GM06990 (cell line): ENCODE results near the gene HELZ2.
"Not testable (repeated sequence)": the region's sequence is repeated elsewhere in the genome, so short reads cannot be mapped to it uniquely, and the experiment has no call there.

Experiments
- DNase-seq: peaks from one replicate; pipeline ENCODE4 v3.0.0-alpha.2; 2011; ENCODE audit not compliant: insufficient read length; ENCODE audit errors: extremely low read depth
- H3K27me3 ChIP-seq: replicated peaks from 2 replicates; pipeline ENCODE4 v1.6.0; 2011; ENCODE audit warnings: low read length; ENCODE audit not compliant: control insufficient read depth, insufficient read depth
- H3K36me3 ChIP-seq: 2 replicates; pipeline ENCODE4 v1.5.1; 2011; ENCODE audit warnings: low read length; ENCODE audit not compliant: control insufficient read depth, insufficient read depth
- H3K4me3 ChIP-seq: replicated peaks from 2 replicates; pipeline ENCODE4 v1.5.1; 2011; ENCODE audit warnings: low read depth, mild to moderate bottlenecking, control low read depth, low read length
- CTCF ChIP-seq: IDR thresholded peaks from 2 replicates; pipeline ENCODE4 v1.5.1; 2011; ENCODE audit warnings: low read length, control low read depth, mild to moderate bottlenecking, inconsistent platforms; ENCODE audit not compliant: insufficient read depth, poor library complexity, severe bottlenecking

Gene HELZ2

GRCh38 chr20:63560333-63560805, 13.7 kb downstream of the HELZ2 start:
- Histone ChIP-seq H3K36me3 (peaks cover 33% of the 10 kb centered on the region), H3K27me3 (no peaks in the 10 kb centered on the region), H3K4me3 (no peak overlapping the region)
- DNase-seq: peak; percentile 22
- no peak for TF ChIP-seq CTCF

- peaks cover 27% of the 10 kb centered on the region for H3K36me3 ChIP-seq
- not testable (repeated sequence) for DNase-seq, H3K27me3 ChIP-seq, H3K4me3 ChIP-seq
These were observed 14.3 kb downstream of the HELZ2 start for GRCh38 chr20:63559485-63560332.

- Histone ChIP-seq H3K4me3 (no peak overlapping the region), H3K27me3 (no peaks in the 10 kb centered on the region), H3K36me3 (peaks cover 23% of the 10 kb centered on the region)
- TF ChIP-seq CTCF: no peak
- DNase-seq: no peak
These were observed 15.1 kb downstream of the HELZ2 start for GRCh38 chr20:63558804-63559484.

GRCh38 chr20:63557481-63557891, 16.6 kb downstream of the HELZ2 start:
- no peak for DNase-seq
- Histone ChIP-seq H3K4me3 (no peak overlapping the region), H3K27me3 (no peaks in the 10 kb centered on the region), H3K36me3 (peaks cover 15% of the 10 kb centered on the region)
- TF ChIP-seq CTCF: no peak

- Histone ChIP-seq H3K4me3 (no peak overlapping the region), H3K27me3 (no peaks in the 10 kb centered on the region), H3K36me3 (peaks cover 14% of the 10 kb centered on the region)
- DNase-seq: no peak
- no peak for TF ChIP-seq CTCF
These were observed 17.1 kb downstream of the HELZ2 start for GRCh38 chr20:63556873-63557478.
